ENCODE data around the gene HIVEP3.

- TF ChIP-seq CTCF (IDR thresholded peaks at IDR 0.05): no peak
- TF ChIP-seq EZH2 (IDR thresholded peaks at IDR 0.05; ENCODE audit: borderline replicate concordance, insufficient read depth, low read depth, low read length, poor library complexity, severe bottlenecking): no peak
Observed at GRCh38 chr1:41882486-41882885, 36.2 kb downstream of the HIVEP3 start.
